Measurements from ENCODE around the gene HLA-DRB5.
A peak's percentile ranks its signal among the peaks of the same experiment; 100 is the strongest.
"Not testable (repeated sequence)": the region's sequence is repeated elsewhere in the genome, so short reads cannot be mapped to it uniquely, and the experiment has no call there.

The HLA-DRB5 gene

DNA sequence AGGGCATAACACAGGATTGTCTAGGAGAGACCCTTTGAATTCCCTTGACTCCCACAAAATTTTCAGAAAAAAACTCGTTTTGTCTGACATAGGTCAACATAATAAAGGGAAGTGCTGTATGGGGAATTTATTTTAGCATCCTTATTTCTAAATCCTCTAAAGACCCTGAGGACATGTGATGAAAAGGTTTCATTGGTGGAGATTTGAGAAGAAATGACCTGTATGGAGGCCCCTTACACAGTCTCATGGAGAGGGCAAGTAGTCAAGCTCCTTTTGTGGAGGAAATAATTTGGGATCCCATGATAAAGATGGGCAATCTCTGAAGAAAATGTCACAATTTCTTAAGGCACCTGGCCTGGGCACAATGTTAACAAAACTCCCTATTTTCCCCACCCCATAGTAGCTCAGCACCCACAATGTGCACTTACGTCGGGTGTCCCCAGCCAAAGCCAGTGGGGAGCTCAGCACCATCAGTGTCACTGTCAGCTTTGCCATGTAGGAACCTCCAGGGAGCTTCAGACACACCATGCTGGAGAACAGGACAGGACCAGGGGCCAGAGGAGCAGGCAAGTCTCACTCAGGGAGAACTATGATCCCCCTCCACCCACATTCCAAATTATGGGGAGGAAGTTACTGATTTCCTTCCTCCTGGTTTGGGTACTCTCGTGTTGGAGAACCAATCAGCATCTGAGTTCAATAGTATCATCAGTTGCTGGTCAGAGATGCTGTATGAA is at the start of gene HLA-DRB5:
Gene HLA-DRB5, minus strand, starts transcription at position 591 of the 734 bp plus-strand sequence. Its CDS starts 63 bp downstream, at position 528.
- DNase-seq: peak; percentile 77 to 90

DNA sequence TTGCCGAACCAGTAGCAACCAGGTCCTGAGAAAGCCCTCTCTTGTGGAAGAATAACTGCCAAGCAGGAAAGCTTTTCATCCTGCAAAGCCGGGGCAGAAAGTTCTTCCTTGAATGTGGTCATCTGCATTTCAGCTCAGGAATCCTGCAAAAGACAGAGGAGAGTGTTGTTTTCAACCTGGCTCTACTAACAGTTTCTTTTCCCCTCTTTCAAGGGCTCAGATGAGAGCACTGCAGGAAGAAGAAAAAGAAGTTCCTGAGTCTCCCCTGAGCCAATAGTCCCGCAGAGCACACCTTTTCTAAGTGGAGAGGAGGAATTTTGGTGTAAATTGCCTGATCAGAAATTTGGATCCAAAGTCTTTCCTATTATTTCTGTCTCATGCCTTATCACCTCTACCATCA is 48.9 kb upstream of the HLA-DRB5 start:
- no peak for DNase-seq

DNA sequence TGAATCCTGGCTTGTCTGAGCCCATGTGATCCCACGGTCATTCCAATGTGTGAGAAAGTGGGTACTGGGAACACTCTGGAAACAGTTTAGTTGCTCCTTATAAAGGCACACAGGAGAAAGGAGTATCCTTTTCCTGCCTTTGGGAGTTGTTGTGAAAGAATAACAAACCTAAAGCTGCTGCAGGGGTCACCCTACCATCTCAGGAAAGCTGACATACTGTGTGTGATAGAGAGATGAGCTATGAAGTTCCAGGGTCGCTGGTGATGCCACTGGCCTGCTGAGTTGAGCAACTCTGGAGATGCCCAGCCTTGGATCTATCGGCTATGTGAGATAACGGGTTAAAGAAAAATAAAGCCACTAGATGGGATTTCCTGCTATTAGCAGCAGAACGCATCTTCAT is 47.4 kb upstream of the HLA-DRB5 start:
- not testable (repeated sequence) for DNase-seq

DNA sequence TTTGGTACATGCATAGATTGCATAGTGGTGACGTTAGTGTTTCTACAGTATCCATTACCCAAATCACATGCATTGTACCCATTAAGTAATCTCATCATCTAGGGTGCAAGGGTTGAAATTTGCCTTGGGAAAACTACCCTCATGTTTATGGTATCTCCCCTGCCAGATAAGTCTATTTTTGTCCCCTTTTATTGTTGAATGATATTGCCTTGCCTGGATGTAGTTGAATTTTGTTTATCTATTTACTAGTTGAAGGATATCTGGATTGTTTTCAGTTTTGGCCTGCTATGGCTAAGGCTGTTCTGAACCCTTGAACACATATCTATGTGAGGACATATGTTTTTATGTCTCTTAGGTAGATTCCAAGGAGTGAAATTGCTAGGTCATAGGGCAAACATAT is 46.2 kb upstream of the HLA-DRB5 start:
- peak in 1 of 2 donors; percentile 50 for DNase-seq

DNA sequence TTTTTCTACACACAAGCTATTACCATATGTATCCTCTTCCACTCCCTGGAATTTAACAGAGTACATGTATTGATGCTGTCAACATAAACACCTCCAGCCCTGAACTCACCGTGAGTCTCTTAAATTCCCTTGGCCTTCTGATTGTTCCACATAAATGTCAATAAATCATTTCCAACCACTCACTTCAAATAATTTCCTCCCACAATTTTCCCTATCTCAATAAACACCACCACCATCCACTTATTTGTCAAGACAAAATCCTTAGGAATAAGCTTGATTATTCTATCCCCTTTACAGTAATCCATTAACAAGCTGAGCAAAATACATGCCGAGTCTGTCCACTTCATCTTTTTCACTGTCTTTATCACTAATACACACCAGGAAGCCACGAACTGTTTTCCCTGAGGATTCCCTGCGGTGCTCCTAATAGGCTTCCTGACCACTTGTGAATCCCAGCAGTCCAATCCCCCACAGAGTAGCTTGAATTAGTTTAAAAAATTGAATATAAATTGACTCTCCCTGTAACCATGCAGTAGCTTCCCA is 40.3 kb upstream of the HLA-DRB5 start:
- DNase-seq: no peak

DNA sequence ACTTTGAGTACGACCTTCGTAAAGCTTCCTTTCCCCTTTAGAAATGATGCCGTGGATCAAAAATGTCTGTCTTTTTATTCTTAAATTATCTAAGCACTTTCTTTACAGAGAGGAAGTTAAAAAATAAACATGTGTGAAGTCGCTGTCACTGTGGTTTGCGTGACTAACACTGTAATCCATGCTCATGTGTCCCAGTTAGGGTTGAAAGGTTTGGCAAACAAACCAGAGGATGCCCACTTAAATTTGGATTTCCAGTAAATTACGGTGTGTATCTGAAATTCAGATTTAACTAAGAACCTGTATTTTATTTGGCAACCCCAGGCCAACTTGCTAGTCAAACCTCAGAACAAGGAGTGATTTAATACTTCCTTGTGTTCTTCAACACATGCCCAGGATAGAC is 38.5 kb upstream of the HLA-DRB5 start:
- DNase-seq: no peak

DNA sequence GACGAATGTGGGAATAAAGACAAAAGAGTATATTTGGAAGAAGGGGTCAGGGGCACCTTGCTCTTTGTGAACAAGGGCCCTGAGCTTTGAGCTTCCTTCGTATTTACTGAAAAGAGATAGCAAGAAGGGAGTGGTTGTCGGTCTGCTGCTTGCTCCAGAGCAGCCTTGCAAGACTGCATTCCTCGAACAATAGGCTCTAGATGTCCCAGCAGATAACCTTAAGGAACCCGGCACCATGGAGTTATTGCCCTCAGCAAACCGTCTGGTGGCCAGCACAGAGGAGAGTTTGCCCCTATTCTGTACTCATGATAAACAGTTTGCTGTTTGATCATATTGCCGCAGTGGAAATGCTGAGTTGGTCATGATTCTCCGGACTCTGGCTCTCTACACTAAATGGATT is 36.9 kb upstream of the HLA-DRB5 start:
- DNase-seq: no peak

DNA sequence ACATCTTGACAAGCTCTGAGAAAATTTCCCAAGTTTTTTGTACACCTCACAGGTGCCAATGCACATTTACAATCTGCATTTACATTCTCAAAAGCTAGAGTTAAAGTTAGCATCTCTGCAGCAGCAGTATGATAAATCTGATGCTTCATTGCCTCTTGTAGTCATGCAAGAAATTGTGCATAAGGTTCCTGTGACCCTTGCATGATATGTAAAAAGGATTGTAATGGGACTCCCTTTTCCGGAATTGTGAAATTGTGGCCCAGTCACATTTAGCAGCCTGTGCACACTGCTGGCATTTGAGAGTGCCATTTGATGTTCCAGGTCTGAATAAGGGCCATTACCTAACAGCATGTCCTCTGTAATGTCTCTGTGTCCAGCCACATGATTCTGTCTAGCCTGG is 35.4 kb upstream of the HLA-DRB5 start:
- DNase-seq: no peak

DNA sequence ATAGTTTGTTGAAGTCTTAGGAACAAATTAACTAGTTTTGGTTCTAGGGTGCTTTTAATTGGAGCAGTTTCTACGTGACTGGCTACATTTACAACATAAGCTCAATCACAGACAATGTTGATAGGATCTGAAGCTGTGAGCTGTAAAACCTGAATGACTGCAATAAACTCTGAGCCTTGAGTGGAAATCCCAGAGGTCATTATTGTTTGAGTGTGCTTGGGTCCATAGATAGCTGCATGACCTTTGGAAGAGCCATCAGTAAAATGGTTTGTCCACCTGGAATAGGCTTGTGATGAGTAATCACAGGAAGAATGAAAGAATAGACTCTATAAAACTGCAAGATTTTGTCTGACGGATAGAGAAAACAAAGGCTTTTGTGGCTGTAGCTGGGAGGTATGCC is 32.9 kb upstream of the HLA-DRB5 start:
- no peak for DNase-seq

DNA sequence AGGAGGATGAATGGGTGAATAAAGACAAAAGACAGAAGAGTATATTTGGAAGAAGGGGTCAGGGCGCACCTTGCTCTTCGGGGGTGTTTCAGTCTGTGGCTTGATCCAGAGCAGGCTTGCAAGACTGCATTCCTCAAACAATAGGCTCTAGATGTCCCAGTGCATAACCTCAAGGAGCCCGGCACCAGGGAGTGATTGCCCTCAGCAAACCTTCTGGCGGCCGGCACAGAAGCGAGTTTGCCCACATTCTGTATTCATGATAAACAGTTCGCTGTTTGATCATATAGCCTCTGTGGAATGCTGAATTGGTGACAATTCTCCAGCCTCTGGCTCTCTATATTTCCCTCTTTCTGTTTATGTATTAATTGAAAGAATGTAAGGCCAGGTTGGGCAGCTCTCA is 29.7 kb upstream of the HLA-DRB5 start:
- DNase-seq: no peak

DNA sequence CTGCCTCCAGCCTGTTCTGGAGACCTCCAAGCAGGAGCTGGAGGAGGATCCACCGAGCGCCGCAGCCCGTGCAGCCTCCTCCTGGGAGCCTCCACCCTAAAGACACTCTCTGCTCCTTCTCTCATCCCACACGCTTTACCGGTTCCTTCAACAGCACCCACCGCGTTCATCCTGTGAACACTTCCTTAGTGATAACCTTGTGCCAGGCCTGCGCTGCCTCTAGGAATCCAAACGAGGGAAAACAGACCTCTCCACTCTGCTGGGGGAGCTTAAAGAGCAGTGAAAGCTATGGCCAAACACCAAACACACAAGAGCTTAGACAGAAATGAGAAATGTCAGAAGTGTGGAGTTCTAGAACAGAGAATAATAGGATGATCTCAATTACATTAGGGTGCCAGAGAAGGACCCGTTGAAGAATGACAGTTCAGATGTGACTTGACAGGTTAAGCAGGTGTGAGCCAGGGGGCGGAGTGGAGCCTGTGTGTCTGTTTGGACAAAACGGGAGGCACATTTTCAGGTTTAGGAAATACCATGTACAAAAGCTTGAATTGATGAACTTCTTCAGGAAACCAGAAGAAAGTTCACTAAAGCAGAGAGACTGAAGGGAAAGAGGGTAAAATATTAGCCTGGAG is 28.5 kb upstream of the HLA-DRB5 start:
- no peak for DNase-seq

DNA sequence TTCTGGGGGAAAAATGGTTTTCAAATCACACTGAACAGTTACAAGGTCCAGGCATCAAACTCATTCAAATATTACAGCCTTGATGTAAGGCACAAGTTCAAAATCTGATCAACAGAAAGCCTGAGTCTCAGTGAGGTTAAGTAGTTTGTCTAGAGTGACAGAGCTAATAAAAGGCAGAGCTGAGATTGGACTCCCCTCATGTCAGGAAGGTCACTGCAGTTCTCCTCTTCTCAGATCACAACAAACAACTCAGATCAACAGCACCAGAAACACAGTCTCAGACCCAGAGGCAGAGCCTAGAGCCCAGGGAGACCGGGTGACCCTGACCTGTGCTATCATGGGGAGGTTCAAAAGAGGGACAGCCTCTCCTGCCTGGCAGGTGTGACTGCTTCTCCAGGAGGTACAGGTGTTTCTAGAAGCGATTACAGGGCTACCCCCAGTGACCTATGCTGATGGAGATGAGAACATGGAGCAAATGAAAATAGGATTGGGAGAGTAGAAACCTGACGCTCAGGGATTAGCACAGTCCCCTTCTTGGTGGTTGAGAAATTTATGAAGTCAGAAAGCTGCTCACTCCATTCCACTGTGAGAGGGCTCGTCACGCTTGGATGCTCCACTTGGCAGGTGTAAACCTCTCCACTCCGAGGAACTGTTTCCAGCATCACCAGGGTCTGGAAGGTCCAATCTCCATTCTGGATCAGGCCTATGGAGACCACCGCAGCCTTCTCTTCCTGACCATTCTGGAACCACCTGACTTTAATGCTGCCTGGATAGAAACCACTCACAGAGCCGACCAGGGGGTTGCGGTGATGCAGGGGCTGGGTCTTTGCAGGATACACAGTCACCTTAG is 24.3 kb upstream of the HLA-DRB5 start:
- no peak for DNase-seq

DNA sequence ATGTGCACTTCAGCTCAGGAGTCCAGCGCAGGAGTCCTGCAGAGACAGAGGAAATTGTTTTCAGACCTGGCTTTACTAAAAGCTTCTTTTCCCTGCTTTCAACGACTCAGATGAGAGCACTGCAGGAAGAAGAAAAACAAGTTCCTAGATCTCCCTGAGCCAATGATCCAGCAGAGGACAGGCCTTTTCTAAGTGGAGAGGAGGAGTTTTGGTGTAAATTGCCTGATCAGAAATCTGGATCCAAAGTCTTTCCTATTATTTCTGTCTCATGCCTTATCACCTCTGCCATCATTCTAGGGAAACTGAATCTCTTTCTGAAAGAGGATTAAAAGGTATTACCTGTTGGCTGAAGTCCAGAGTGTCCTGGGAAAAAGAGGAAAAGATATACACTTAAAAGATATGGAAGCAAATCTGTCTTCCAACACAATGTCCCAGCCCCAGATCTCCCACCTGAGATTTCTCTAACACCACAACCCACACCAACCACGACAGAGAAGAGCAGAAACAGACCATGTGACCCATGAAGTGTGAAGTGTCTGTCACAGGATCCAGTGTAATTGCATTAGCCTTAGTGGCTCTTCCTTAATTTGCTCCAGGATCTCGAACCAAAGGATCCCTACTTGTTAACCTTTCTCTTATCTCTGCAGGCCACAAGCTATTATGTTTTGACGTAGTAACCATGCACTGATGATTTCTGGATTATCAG is 23.1 kb upstream of the HLA-DRB5 start:
- peak in 1 of 2 donors; percentile 25 for DNase-seq

DNA sequence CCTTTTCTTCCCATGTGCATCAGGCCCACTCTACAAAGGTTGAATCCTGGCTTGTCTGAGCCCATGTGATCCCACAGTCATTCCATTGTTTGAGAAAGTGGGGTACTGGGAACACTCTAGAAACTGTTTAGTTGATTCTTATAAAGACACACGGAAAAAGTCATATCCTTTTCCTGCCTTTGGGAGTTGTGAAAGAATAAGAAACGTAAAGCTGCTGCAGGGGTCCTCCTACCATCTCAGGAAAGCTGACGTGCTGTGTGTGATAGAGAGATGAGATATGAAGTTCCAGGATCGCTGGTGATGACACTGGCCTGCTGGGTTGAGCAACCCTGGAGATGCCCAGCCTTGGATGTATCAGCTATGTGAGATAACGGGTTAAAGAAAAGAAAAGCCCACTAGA is 21.3 kb upstream of the HLA-DRB5 start:
- DNase-seq: peak; percentile 39 to 48

DNA sequence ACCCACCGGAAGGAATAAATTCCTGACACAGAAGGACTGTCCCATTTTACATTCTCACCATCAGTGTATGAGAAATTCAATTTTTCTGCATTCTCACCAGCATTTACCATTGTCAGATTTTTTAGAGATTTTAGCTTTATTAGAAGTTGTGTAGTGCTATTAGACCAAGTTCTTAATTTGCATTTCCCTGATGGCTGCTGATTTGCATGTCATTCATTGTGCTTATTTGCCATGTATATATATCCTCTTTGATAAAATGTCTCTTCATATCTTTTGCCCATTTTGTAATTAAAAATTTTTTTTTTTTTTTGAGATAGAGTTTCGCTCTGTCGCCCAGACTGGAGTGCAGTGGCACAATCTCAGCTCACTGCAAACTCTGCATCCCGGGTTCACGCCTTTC is 9.8 kb upstream of the HLA-DRB5 start:
- no peak for DNase-seq

DNA sequence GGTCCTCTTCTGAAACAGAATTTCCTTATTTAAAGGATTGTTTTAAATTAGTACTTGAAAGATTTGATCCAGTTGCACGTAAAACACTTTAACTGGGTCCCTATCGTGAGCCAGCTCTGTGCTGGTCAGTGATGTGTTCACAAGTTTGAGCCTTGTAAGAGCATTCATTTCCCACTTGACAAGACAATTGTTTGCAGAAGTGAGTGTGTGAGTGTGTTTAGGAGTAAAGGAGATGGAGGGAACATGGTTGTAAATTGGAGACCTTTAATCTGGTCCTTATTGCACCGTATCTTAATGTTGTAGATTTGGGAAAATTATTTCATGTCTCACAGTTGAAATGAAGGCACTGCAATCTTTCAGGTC is 325 bp upstream of the HLA-DRB5 start:
- not testable (repeated sequence) for DNase-seq

DNA sequence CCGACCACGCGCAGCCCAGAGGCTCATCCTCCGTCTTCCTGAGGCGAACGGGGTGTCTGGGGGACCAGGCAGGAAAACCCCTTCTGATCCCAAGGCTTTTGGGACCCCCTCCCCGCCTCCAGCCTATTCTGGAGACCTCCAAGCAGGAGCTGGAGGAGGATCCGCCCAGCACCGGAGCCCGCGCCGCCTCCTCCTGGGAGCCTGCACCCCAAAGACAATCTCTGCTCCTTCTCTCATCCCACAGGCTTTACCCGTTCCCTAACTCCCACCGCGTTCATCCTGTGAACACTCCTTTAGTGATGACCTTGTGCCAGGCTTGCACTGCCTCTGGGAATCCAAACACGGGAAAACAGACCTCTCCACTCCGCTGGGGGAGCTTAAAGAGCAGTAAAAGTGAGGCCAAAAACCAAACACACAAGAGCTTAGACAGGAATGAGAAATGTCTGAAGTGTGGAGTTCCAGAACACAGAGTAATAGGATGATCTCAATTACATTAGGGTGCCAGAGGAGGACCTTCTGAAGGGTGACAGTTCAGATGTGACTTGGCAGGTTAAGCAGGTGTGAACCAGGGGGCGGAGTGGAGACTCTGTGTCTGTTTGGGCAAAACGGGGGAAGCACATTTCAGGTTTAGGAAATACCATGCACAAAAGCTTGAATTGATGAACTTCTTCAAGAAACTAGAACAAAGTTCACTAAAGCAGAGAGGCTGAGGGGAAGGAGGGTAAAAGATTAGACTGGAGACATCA is 7.6 kb downstream of the HLA-DRB5 start:
- DNase-seq: no peak

DNA sequence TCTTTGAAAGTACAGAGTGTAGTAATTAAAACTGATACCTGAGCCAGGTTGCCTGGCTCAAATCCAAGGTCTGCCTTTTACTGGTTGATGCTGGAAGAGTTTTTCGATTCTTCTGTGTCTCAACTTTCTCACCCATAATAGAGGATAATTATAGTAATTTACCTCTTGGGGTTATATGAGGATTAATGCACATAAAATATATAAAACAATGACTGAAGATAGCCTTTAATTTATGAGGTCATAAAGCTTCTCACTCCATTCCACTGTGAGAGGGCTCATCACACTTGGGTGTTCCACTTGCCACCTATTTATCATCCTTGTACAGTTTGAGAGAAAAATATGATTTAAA is 10.2 kb downstream of the HLA-DRB5 start:
- no peak for DNase-seq

DNA sequence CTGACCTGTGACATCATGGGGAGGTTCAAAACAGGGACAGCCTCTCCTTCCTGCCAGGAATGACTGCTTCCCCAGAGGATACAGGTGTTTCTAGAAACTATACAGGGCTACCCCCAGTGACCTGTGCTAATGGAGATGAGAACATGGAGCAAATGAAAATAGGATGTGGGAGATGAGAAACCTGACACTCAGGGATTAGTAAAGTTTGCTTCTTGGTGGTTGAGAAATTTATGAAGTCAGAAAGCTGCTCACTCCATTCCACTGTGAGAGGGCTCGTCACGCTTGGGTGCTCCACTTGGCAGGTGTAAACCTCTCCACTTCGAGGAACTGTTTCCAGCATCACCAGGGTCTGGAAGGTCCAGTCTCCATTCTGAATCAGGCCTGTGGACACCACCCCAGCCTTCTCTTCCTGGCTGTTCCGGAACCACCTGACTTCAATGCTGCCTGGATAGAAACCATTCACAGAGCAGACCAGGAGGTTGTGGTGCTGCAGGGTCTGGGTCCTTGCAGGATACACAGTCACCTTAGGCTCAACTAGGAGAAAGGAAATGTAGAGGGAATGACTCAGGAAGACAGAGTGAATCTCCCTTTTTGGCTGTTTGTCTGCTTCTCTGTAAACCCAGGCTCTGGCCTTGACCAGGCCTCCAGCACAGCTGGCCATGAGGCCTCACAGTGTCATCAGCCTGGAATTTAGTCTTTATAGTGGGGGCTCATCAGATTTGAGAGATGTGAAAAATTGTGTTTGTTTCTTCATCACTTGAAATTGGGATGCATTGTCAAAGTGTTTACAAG is 10.8 kb downstream of the HLA-DRB5 start:
- DNase-seq: no peak

DNA sequence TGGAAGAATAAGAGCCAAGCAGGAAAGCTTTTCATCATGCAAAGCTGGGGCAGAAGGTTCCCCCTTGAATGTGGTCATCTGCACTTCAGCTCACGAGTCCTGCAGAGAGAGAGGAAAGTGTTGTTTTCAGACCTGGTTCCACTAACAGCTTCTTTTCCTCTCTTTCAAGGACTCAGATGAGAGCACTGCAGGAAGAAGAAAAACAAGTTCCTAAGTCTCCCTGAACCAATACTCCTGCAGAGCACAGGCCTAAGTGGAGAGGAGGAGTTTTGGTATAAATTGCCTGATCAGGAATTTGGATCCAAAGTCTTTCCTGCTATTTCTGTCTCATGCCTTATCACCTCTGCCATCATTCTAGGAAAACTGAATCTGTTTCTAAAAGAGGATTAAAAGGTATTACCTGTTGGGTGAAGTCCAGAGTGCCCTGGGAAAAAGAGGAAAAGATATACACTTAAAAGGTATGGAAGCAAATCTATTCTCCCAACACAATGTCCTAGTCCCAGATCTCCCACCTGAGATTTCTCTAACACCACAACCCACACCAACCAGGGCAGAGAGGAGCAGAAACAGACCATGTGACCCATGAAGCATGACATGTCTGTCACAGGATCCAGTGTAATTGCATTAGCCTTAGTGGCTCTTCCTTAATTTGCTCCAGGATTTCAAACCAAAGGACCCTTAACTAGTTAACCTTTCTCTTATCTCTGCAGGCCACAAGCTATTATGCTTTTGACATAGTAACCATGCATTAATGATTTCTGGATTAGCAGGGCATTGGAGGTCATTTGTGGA is 12.2 kb downstream of the HLA-DRB5 start:
- DNase-seq: peak in 1 of 2 donors; percentile 55

DNA sequence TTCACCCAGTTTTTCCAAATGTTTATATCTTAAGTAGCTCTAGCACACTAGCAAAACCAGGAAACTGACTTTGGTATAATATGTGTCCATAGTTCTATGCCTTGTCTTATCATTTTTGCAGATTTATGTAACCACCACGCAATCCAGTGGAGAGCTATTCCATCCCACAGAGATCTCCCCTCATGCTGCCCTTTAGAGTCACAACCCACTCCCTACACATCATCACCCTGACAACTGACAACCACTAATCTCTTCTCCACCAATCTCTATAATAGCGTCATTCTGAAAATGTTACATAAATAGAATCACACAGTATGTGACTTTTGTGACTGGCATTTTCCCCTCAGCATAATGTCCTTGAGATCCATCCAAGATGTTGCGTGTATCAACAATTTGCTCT is 29.1 kb downstream of the HLA-DRB5 start:
- no peak for DNase-seq

Data from inflammatory macrophage treated with lipopolysaccharide for 1 hour (primary cell).